Naive thymus-derived CD4-positive, alpha-beta T cell (primary cell): ENCODE measurements around the gene MNX1. TPM values are rescaled to one million over a fixed set of nuclear protein-coding genes. Genes with fewer than 3 reads are reported as not detected.

ENCODE experiments used
- ATAC-seq: fragments of 150-1000 bp; cut with Tn5 transposase; 2 replicates; pipeline ENCODE4 v1.10.0; 2021; ENCODE audit warnings: mild to moderate bottlenecking, moderate library complexity
- CTCF ChIA-PET: fragments of 350-600 bp; sonication (Branson Sonifier 250); formaldehyde crosslinking; loops from one replicate; lab custom pipeline; 2021; ENCODE audit warnings: antibody characterized with exemption; lab: Charles Lee
- POLR2A ChIA-PET: fragments of 350-600 bp; sonication (Branson Sonifier 250); formaldehyde crosslinking; loops from one replicate; lab custom pipeline; 2021; ENCODE audit warnings: antibody characterized with exemption, inconsistent platforms; lab: Charles Lee
- DNase-seq, 9 donors: peaks; one replicate each; pipeline versions ENCODE4 v3.0.0 to v3.0.0-alpha.2; 2020 to 2022; ENCODE audit warnings: mixed read lengths in 1 of 9
- H3K27ac ChIP-seq: one replicate; pipeline ENCODE4 v1.7.0; 2013; ENCODE audit warnings: mild to moderate bottlenecking, low read depth, low read length, moderate library complexity
- H3K27me3 ChIP-seq, 2 donors: one replicate each; pipeline ENCODE4 v1.7.0; 2013; ENCODE audit warnings: low read length in 2 of 2, mild to moderate bottlenecking in 2 of 2, moderate library complexity in 2 of 2; ENCODE audit not compliant: control insufficient read depth in 2 of 2, insufficient read depth in 2 of 2
- H3K36me3 ChIP-seq, 3 experiments: 1 replicate in 2 of 3; 2 replicates in 1 of 3; pipeline ENCODE4 v1.7.0; 2013; ENCODE audit warnings: low read length in 3 of 3, mild to moderate bottlenecking in 3 of 3, moderate library complexity in 1 of 3; ENCODE audit not compliant: insufficient read depth in 3 of 3, control insufficient read depth in 2 of 3
- H3K4me1 ChIP-seq, 2 donors: one replicate each; pipeline ENCODE4 v1.7.0; 2013; ENCODE audit warnings: low read length in 2 of 2, mild to moderate bottlenecking in 2 of 2, moderate library complexity in 1 of 2; ENCODE audit not compliant: control insufficient read depth in 2 of 2, insufficient read depth in 2 of 2
- H3K4me3 ChIP-seq: 2 replicates; pipeline ENCODE4 v1.7.0; 2013; ENCODE audit warnings: mild to moderate bottlenecking, low read length
- H3K9me3 ChIP-seq, 3 experiments: 1 replicate in 2 of 3; 2 replicates in 1 of 3; pipeline ENCODE4 v1.7.0; 2013; ENCODE audit warnings: low read length in 3 of 3; ENCODE audit not compliant: control insufficient read depth in 2 of 3
- H3K27ac Mint-ChIP-seq, 9 donors: one replicate each; pipeline ENCODE4 v1.8.0; 2020 to 2022; ENCODE audit warnings: mixed read lengths in 9 of 9, mild to moderate bottlenecking in 8 of 9, moderate library complexity in 5 of 9, inconsistent platforms in 2 of 9
- H3K27me3 Mint-ChIP-seq, 5 donors: one replicate each; pipeline ENCODE4 v1.8.0; 2021 to 2022; ENCODE audit warnings: mixed read lengths in 5 of 5, mild to moderate bottlenecking in 1 of 5
- H3K36me3 Mint-ChIP-seq, 5 donors: one replicate each; pipeline ENCODE4 v1.8.0; 2020 to 2022; ENCODE audit warnings: mixed read lengths in 5 of 5, mild to moderate bottlenecking in 3 of 5, inconsistent platforms in 1 of 5
- H3K4me1 Mint-ChIP-seq, 7 donors: one replicate each; pipeline ENCODE4 v1.8.0; 2020 to 2022; ENCODE audit warnings: mixed read lengths in 7 of 7, mild to moderate bottlenecking in 3 of 7, inconsistent platforms in 1 of 7
- H3K4me3 Mint-ChIP-seq, 10 donors: one replicate each; pipeline ENCODE4 v1.8.0; 2020 to 2022; ENCODE audit warnings: mild to moderate bottlenecking in 10 of 10, mixed read lengths in 10 of 10, moderate library complexity in 6 of 10, inconsistent platforms in 2 of 10
- H3K9me3 Mint-ChIP-seq, 11 donors: one replicate each; pipeline ENCODE4 v1.8.0; 2020 to 2022; ENCODE audit warnings: mixed read lengths in 11 of 11, mild to moderate bottlenecking in 4 of 11, inconsistent platforms in 1 of 11, moderate library complexity in 1 of 11
- intact Hi-C, 2 donors: fragments of 100-400 bp; cut with micrococcal nuclease; formaldehyde crosslinking; loops; one replicate each; pipeline ENCODE4 v1.15.1; 2023
- polyA plus RNA-seq, 2 donors: library from polyadenylated mRNA; unstranded; fragments of 300-500 nt; fragmentation: Illumina TruSeq; gene quantifications; one replicate each; pipeline ENCODE4 v1.2.3, GENCODE V29; 2021
- total RNA-seq, 6 experiments: library from RNA in 5 of 6; stranded (reverse) in 5 of 6; gene quantifications; 1 replicate in 5 of 6; 2 replicates in 1 of 6; pipeline ENCODE4 v1.2.3 and lab custom pipeline; 2021 to 2026

Gene MNX1
- total and polyA plus RNA-seq, 7 experiments from 2014 or later, result not detected

DNA sequence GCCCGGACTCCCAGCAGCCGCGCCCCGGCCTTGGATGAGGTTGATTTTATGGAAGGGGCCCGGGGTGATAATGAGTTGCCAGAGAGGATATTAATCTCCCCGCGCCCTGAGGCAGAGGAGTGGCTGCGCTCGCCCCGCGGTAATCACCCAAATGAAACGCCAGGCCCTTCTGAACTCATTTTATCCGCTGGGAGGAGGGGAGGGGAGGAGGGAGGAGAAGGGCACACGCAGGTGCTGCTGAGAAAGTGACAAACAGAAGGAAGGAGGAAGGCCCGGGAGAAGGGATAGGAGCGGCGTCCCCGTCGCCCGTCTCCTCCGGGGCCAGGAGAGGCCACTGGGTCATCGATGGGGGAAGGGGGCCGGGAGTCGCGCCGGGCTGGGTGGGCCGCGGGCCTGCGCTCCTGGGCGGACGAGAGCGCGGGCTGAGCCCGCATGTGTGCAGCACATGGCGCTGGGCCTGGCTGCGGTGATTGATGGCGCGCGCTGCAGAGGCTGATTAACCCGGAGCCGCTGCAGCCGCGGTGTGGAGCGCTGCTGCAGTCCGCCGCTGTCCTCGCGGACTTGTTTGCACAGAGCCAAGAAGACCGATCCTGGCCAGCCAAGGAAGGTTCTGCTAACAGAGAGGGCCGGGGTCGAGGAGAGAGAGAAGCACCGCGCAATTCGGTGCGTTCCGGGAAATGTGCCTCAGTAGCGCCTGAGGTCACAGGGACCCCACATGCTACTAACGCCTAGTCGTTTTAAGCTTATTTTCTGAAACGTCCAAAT is 6.5 kb downstream of the MNX1 start:
- H3K9me3 ChIP-seq, result no peaks in the 10 kb centered on the region
- intact Hi-C loops, result loop anchor here in 1 of 2 donors (2.0 to 5.0 kb wide), 4 partner anchors 17 to 1627 kb away; no protein-coding TSS in a partner anchor
- H3K4me1 ChIP-seq, result peaks cover 0 to 14% of the 10 kb centered on the region in 2 donors
- no peak overlapping the region for H3K4me3 ChIP-seq
- H3K9me3 Mint-ChIP-seq, result peaks cover 0 to 3% (median 0%) of the 10 kb centered on the region in 11 donors
- H3K36me3 Mint-ChIP-seq, result no peaks in the 10 kb centered on the region
- H3K4me1 Mint-ChIP-seq, result peaks cover 13 to 35% (median 28%) of the 10 kb centered on the region in 7 donors
- ChIA-PET POLR2A (no interaction called here), CTCF (no interaction called here)
- peaks cover 13 to 19% of the 10 kb centered on the region in 2 donors for H3K27me3 ChIP-seq
- no peaks in the 10 kb centered on the region for H3K36me3 ChIP-seq
- no peak overlapping the region for H3K27ac ChIP-seq
- H3K27me3 Mint-ChIP-seq, result peaks cover 53 to 79% (median 61%) of the 10 kb centered on the region in 5 donors
- H3K27ac Mint-ChIP-seq, result peak overlapping the region in 1 of 9 donors; percentile 63
- ATAC-seq (no peak), DNase-seq (no peak)
- H3K4me3 Mint-ChIP-seq, result peak overlapping the region in 8 of 10 donors; percentile 8 to 56 (median 28)

- ChIA-PET POLR2A (no interaction called here), CTCF (no interaction called here)
- Mint-ChIP-seq H3K36me3 (no peaks in the 10 kb centered on the region), H3K9me3 (peaks cover 0 to 3% (median 0%) of the 10 kb centered on the region in 11 donors), H3K27ac (peak overlapping the region in 1 of 9 donors; percentile 58), H3K27me3 (peaks cover 55 to 79% (median 61%) of the 10 kb centered on the region in 5 donors), H3K4me1 (peaks cover 13 to 39% (median 28%) of the 10 kb centered on the region in 7 donors), H3K4me3 (peak overlapping the region in 3 of 10 donors; percentile 27 to 38 (median 28))
- ATAC-seq (no peak), DNase-seq (no peak)
- peaks cover 0 to 14% of the 10 kb centered on the region in 2 donors for H3K4me1 ChIP-seq
- intact Hi-C loops, result loop anchor here in 1 of 2 donors (2.0 to 5.0 kb wide), 3 partner anchors 1201 to 1626 kb away; no protein-coding TSS in a partner anchor
- H3K9me3 ChIP-seq, result no peaks in the 10 kb centered on the region
- H3K27ac ChIP-seq, result no peak overlapping the region
- H3K27me3 ChIP-seq, result peaks cover 13 to 18% of the 10 kb centered on the region in 2 donors
- H3K36me3 ChIP-seq, result no peaks in the 10 kb centered on the region
- H3K4me3 ChIP-seq, result no peak overlapping the region
Observed at GRCh38 chr7:157003445-157003755, 7.1 kb downstream of the MNX1 start.

DNA sequence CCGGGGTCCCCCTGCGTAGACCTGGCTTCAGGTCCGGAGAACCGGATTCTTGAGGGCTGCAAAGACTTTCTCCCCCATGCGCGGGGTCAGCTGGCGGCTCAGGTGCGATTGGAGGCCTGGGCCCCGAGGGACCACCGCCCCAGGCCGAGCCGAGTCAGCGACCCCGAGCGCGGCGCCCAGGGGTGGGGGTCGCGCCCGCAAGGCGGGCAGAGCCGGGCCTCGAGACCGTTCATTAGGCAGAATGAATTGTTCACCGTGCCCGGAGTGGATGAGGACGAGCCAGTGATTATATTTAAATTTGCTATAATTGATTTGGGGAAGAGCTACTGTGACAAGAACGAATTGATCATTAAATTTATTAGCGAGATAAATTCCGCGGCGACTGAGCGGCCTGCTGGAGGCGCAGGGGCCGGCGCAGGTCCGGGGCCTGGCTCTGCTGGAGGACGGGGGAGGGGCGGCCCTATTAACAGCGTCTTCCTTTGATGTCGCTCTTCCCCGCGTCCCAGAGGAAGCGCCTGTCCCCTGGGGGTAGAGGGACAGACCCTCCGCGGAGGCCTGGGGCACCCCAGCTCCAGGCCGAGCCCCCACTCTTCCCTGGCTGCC is 7.5 kb downstream of the MNX1 start:
- CTCF ChIA-PET, result no interaction called here
- H3K27ac Mint-ChIP-seq, result peak overlapping the region in 1 of 9 donors; percentile 42
- POLR2A ChIA-PET, result no interaction called here

GRCh38 chr7:157001920-157002818 is 8.3 kb downstream of the MNX1 start:
- no peak overlapping the region for H3K27ac ChIP-seq
- DNase-seq, result no peak
- peaks cover 13 to 18% of the 10 kb centered on the region in 2 donors for H3K27me3 ChIP-seq
- peaks cover 0 to 14% of the 10 kb centered on the region in 2 donors for H3K4me1 ChIP-seq
- Mint-ChIP-seq H3K9me3 (peaks cover 0 to 3% (median 0%) of the 10 kb centered on the region in 11 donors), H3K4me1 (peaks cover 13 to 39% (median 28%) of the 10 kb centered on the region in 7 donors), H3K27ac (no peak overlapping the region), H3K36me3 (no peaks in the 10 kb centered on the region), H3K27me3 (peaks cover 55 to 79% (median 62%) of the 10 kb centered on the region in 5 donors), H3K4me3 (peak overlapping the region in 9 of 10 donors; percentile 1 to 83 (median 30))
- ChIA-PET POLR2A (interaction anchor here (0.6 to 0.7 kb wide), 2 partner anchors 11 to 219 kb away, joined by 3 read pairs; no protein-coding TSS in a partner anchor), CTCF (no interaction called here)
- no peaks in the 10 kb centered on the region for H3K36me3 ChIP-seq
- intact Hi-C loops, result loop anchor here in 1 of 2 donors (2.0 to 5.0 kb wide), 3 partner anchors 1200 to 1625 kb away; no protein-coding TSS in a partner anchor
- H3K4me3 ChIP-seq, result no peak overlapping the region
- ATAC-seq, result no peak
- H3K9me3 ChIP-seq, result no peaks in the 10 kb centered on the region

More for the DNA sequence above, 7.5 kb downstream of the MNX1 start:
- Mint-ChIP-seq H3K27me3 (peaks cover 56 to 79% (median 61%) of the 10 kb centered on the region in 5 donors), H3K36me3 (no peaks in the 10 kb centered on the region), H3K9me3 (peaks cover 0 to 3% (median 0%) of the 10 kb centered on the region in 11 donors), H3K4me1 (peaks cover 13 to 39% (median 28%) of the 10 kb centered on the region in 7 donors), H3K4me3 (peak overlapping the region in 1 of 10 donors; percentile 38)
- Histone ChIP-seq H3K27ac (no peak overlapping the region), H3K9me3 (no peaks in the 10 kb centered on the region), H3K4me3 (no peak overlapping the region), H3K27me3 (peaks cover 13 to 18% of the 10 kb centered on the region in 2 donors), H3K4me1 (peaks cover 0 to 14% of the 10 kb centered on the region in 2 donors), H3K36me3 (no peaks in the 10 kb centered on the region)
- no peak for ATAC-seq
- DNase-seq, result no peak
- intact Hi-C loops, result loop anchor here in 1 of 2 donors (2.0 to 5.0 kb wide), 3 partner anchors 1201 to 1626 kb away; no protein-coding TSS in a partner anchor

GRCh38 chr7:157000741-157001653 is 9.5 kb downstream of the MNX1 start:
- POLR2A ChIA-PET, result interaction anchor here (0.6 to 0.7 kb wide), 2 partner anchors 9 to 218 kb away, joined by 3 read pairs; no protein-coding TSS in a partner anchor
- Histone ChIP-seq H3K4me1 (peaks cover 0 to 14% of the 10 kb centered on the region in 2 donors), H3K4me3 (peak overlapping the region; percentile 27), H3K9me3 (no peaks in the 10 kb centered on the region), H3K36me3 (no peaks in the 10 kb centered on the region), H3K27me3 (peaks cover 13 to 18% of the 10 kb centered on the region in 2 donors), H3K27ac (no peak overlapping the region)
- ATAC-seq (no peak), DNase-seq (no peak)
- intact Hi-C loops, result loop anchor here in 1 of 2 donors (5.0 kb wide), 2 partner anchors 1199 to 1624 kb away; no protein-coding TSS in a partner anchor
- Mint-ChIP-seq H3K27me3 (peaks cover 62 to 81% (median 69%) of the 10 kb centered on the region in 5 donors), H3K27ac (peak overlapping the region in 1 of 9 donors; percentile 16), H3K9me3 (peaks cover 0 to 4% (median 0%) of the 10 kb centered on the region in 11 donors), H3K36me3 (peaks cover 0 to 5% (median 0%) of the 10 kb centered on the region in 5 donors), H3K4me1 (peaks cover 13 to 39% (median 28%) of the 10 kb centered on the region in 7 donors), H3K4me3 (peak overlapping the region; percentile 47 to 85 (median 74))
- CTCF ChIA-PET, result no interaction called here
